Pons (tissue), 1 donor: ENCODE results near the gene PRAC2.
A peak's percentile ranks its signal among the peaks of the same experiment; 100 is the strongest.

Experiments used
- DNase-seq: peaks from one replicate; pipeline ENCODE4 v3.0.0-alpha.2; 2016; ENCODE audit warnings: low spot score

PRAC2 gene

GRCh38 chr17:48720266-48721008, 2.5 kb upstream of the PRAC2 start:
- DNase-seq, result no peak

GRCh38 chr17:48721009-48721402, 2.0 kb upstream of the PRAC2 start:
- DNase-seq, result no peak

GRCh38 chr17:48722201-48722907, 631 bp upstream of the PRAC2 start, which contains the start of gene PRAC1:
Gene PRAC1, minus strand, starts transcription at chr17:48722518. Its CDS starts 126 bp downstream, at chr17:48722392.
- DNase-seq, result no peak

- DNase-seq, result no peak
Observed at GRCh38 chr17:48723423-48724250, 652 bp downstream of the PRAC2 start.

- peak; percentile 64 for DNase-seq
Observed at GRCh38 chr17:48724251-48725003, 1.4 kb downstream of the PRAC2 start.

GRCh38 chr17:48725004-48725287, 2.0 kb downstream of the PRAC2 start:
- DNase-seq, result no peak

GRCh38 chr17:48725288-48726064, 2.5 kb downstream of the PRAC2 start:
- DNase-seq, result no peak

- DNase-seq, result no peak
Observed at GRCh38 chr17:48726114-48726915, 3.3 kb downstream of the PRAC2 start.

- DNase-seq, result no peak
Observed at GRCh38 chr17:48726916-48727286, 3.9 kb downstream of the PRAC2 start.

GRCh38 chr17:48727415-48728175, 4.6 kb downstream of the PRAC2 start:
- no peak for DNase-seq

- DNase-seq, result no peak
Observed at GRCh38 chr17:48728232-48729231, 5.5 kb downstream of the PRAC2 start, which contains the start of gene HOXB13. Gene HOXB13, minus strand, starts transcription at chr17:48728750. Its CDS starts 157 bp downstream, at chr17:48728593.

GRCh38 chr17:48729335-48730239, 6.6 kb downstream of the PRAC2 start:
- DNase-seq, result no peak

GRCh38 chr17:48730240-48730550, 7.2 kb downstream of the PRAC2 start:
- no peak for DNase-seq

- no peak for DNase-seq
Observed at GRCh38 chr17:48731355-48731754, 8.4 kb downstream of the PRAC2 start.

- DNase-seq, result no peak
Observed at GRCh38 chr17:48732688-48733629, 10.0 kb downstream of the PRAC2 start.

GRCh38 chr17:48733632-48734328, 10.8 kb downstream of the PRAC2 start:
- DNase-seq, result no peak
